ENCODE data around the gene BLOC1S2.
"Not testable (repeated sequence)": the region's sequence is repeated elsewhere in the genome, so short reads cannot be mapped to it uniquely, and the experiment has no call there.

BLOC1S2 gene

DNA sequence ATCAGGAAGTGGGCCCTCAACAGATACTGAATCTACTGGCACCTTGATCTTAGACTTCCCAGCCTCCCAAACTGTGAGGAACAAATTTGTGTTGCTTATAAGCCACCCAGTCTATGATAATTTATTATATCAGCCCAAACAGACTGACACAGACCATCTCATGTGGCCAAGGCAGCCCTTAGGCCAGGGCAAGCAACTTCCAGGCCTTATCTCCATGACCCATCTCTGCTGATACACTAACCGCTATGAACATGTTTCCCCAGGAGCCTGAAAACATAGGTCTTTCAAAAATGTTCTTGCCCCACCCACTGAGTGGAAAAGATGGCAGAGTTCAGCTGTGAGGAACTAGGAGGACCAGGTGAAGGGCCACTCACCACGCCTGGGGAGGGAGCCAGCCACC, 3.2 kb upstream of the BLOC1S2 start:
- no peak for DNase-seq

DNA sequence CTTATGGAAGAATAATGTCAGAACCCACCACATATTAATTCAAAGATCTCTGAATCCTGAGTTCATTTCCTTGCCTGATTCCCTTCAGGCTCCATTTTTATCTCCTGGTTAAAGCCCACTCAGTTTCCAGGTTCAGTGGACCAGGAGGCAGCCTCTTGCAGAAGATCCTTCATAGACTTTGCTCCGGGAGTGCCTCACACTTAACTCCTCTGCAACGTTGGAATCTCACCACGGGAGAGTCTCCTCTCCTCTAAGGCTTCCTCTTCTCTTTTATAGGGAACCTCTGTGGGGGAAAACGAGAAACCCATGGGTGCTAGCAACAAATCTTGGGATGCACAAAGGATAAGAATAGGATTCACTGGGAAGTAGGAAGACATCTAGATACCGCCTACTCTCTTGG, 1.7 kb upstream of the BLOC1S2 start:
- DNase-seq = no peak

DNA sequence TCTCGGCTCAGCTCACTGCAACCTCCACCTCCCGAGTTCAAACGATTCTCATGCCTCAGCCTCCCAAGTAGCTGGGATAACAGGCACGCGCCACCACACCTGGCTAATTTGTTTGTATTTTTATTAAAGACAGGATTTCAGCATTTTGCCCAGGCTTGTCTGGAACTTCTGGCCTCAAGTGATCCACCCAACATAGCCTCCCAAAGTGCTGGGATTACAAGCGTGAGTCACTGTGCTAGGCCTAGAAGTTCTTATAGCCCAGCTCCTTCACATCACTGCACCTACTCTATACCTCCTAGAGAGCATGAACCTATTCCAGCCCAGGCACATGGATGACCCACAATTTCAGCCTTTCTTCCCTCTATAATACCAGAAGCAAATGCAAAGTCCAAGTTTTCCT, 1.3 kb upstream of the BLOC1S2 start:
- DNase-seq = no peak

DNA sequence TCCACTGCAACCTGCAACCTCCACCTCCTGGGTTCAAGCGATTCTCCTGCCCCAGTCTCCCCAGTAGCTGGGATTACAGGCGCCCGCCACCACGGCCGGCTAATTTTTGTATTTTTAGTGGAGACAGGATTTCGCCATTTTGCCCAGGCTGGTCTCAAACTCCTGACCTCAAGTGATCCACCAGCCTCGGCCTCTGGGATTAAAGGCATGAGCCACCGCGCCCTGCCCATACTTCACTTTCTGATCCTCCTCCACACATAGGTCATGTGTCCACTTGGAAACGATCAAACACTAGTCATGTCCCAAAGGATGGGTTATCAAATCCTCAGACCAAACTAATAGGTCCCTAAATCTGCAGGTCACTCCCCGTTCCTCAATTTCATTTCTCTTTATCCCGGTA, 1.2 kb downstream of the BLOC1S2 start:
- DNase-seq = not testable (repeated sequence)

DNA sequence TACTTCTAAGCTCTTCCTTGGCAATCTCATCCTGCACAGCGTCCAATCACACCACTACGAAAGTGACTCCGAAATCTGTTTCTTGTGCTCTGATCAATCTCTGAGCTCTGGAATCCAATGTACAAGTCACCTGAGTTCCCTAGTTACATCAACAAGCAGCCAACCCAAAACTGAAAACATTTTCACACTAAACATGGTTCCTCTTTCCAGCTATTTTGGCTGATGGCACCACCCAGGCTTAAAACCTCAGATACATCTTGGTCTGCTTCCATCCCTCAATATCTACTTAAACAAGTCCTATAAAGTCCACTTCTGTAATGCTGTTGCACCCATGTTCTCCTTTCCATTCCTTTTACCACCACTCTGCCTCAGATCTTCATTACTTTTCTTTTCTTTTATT, 3.6 kb downstream of the BLOC1S2 start:
- DNase-seq = no peak

DNA sequence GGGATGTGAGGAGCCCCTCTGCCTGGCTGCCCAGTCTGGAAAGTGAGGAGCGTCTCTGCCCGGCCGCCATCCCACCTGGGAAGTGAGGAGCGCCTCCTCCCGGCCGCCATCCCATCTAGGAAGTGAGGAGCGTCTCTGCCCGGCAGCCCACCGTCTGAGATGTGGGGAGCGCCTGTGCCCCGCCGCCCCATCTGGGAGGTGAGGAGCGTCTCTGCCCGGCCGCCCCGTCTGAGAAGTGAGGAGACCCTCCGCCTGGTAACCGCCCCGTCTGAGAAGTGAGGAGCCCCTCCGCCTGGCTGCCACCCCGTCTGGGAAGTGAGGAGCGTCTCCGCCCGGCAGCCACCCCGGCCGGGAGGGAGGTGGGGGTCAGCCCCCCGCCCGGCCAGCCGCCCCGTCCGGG, 9.5 kb downstream of the BLOC1S2 start:
- DNase-seq = not testable (repeated sequence)

DNA sequence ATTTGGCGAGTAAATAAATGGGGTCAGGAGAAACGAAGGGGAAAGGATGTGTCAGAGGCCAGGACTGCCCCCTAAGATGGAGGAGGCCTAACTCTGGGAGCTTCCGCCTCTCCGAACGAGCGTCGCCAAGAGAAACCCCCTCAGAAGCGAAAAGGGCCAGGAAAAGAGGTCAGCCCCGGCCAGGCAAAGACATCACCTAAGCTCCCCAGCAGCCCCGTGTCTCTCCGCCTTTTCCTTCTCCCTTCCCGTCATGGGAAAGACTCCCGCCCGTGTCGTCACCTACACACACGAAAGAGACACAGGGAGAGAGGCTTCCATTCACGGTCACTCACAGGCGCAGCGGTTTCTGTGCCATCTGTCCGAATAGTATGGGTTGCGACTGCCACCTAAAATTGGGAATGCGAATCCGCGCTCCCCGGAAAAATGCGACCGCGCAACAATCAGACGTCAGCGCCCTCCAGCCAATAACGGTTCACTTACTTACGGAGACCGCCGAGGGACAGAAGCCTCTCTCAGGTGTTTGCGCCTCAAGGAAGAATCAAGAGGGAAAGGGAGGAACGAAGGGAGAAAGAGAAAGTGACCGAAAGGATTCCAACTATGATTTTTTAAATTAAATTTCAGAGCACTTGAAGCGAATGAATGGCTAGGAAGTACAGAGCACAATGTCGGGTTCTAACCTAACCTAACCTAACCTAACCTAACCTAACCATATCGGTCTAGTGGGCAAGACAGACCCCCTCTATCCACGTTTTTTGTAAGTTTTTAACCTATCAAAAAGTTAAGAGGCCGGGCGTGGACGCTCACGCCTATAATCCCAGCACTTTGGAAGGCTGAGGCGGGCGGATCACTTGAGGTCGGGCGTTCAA, 19.0 kb downstream of the BLOC1S2 start, which contains the start of gene CWF19L1:
TSS of gene CWF19L1 (minus strand) at position 400 of the 866 bp plus-strand sequence. CDS start at position 355, 45 bp downstream.
- DNase-seq = peak; percentile 46

DNA sequence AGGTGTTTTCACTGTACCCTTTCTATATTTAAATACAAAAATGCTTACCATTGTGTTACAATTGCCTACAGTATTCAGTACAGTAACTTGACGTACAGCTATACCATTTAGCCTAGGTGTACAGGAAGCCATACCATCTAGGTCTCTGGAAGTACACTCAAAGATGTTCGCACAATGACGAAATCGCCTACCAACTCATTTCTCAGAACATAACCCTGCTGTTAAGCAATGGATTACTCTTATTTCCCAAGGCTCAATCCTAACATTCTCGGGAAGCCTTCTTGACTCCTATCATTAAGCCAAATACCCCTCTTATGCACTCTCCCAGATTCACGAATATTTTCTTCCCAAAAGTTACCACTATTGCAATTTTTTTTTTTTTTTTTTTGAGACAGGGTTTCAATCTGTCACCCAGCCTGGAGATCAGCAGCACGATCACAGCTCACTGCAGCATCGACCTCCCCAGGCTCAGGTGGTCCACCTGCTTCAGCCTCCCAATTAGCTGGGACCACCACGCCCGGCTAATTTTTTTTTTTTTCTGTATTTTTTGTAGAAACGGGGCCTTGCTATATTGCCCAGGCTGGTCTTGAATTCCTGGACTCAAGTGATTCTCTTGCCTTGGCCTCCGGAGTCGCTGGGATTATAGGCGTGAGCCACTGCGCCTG, 20.5 kb downstream of the BLOC1S2 start:
- no peak for DNase-seq

DNA sequence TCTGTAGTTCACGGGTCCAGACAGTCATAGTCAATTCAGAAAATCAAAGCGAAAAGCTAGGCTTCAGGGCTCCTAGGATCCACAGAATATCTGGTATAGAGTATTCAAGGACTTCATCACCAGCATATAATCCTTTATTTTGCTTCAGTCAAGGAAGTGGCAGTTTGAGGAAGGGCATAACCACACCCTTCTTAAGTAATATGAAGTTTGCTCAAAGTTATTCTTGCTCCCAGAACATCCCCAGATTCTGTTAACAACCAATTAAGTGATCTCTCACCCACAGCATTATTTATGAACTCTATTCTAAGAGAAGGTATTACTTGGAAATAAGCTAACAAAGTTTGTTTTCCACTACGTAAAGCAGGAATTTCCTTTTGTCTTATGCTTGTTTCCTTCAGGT, 32.3 kb downstream of the BLOC1S2 start:
- no peak for DNase-seq

DNA sequence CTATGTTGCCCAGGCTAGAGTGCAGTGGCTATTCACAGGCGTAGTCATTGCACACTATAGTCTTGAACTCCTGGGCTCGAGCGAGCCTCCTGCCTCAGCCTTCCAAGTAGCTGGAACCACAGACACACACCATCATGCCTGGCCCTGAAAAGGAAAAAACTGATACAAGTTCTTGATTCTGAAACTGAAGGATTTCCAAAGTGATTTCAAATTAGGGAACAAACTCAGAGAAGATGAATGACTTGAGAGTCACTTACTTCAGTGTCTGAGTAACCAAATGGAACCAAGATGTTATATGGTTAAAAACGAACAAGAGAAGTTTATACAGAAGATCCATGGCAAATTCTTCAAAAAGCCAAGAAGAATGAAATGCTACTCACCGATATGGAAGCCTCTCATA, 33.4 kb downstream of the BLOC1S2 start:
- DNase-seq = no peak

DNA sequence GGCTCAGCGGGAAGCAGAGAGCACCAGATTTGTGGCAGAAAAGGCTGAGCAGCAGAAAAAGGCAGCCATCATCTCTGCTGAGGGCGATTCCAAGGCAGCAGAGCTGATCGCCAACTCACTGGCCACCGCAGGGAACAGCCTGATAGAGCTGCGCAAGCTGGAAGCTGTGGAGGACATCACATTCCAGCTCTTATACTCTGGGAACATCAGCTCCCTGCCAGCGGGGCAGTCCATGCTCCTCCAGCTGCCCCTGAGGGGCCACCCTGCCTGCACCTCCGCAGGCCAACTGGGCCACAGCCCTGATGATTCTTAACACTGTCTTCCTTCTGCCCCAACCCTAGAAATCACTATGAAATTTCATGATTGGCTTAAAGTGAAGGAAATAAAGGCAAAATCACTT, 37.7 kb downstream of the BLOC1S2 start:
- DNase-seq = no peak

DNA sequence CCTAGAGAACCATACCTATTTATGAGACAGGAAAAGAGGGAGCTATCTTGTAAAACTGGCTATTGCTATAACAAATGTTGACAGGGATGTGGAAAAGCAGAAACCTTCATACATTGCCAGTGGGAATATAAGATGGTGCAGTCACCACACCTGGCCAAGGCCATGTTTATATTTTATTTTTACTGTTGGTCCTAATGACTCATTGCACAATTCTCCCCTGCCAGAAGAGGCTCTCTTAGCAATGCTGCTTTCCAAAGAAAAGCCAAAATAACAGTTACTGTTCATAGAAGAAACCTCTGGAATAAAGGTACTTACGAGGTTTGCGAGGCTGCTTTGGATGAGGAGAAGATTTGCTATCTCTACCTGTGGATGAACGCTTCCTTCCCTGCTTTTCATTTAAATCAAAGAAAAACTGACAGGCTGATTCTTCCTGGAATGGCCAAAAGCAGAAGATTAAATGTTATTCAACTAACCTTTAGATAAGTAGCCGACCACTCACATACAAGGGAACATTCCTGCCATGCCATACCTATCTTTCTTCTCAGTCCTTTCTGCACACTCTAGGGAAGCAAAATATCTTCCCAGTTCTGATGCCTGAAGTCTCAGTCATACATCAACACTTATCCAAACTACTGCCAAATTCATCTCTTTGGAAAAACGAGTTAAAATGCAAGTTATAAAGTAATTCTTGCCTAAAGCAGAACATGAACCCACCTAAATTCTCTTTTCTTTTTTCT, 40.8 kb downstream of the BLOC1S2 start:
- no peak for DNase-seq

DNA sequence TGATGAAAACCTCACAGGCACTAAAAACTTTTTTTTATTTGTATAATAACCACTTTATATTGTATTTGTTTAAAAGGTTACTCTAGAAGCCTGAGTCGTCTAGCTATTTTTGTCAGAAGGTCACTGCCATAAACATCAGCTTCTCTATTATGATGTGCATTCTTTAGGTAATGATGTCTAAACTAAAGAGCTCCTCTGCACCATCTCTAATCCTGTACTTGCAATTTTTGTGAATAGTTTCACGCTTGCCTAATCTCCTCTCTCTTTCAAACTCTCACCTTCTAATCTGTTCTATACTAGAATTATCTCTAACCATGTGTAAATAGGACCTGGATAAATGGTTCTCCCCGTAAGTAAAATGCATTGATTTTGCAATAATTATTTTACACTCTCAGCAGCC, 46.6 kb downstream of the BLOC1S2 start:
- DNase-seq = no peak

DNA sequence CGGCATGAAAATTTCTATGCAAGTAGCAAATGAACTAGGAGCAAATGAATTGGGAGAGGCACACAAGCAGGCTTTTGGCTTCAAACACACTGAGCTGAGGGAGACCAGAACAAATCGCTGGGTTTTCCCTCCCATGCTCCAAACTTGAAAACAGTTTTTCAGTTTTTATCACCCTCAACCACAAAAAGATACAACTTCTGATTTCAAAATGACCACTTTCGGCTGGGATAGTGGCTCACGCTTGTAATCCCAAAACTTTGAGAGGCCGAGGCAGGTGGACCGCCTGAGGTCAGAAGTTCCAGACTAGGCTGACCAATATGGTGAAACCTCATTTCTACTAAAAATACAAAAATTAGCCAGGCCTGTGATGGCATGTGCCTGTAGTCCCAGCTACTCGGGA, 48.1 kb downstream of the BLOC1S2 start:
- no peak for DNase-seq

DNA sequence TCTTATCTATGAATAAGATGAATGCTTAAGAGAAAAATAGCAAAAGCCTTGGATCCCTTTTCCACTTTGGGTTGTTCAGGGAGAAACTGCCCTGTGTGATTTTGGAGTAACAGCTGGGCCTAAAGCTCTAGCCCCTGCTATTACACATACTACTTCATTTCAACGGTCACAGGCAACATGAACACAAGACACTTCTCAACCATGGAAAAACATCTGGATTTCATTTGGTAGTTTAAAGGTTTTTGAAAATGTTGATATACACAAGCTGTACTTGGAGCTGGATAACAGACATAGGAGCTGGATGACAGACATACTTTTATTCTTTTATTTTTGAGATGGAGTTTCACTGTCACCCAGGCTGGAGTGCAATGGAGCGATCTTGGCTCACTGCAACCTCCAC, 54.4 kb downstream of the BLOC1S2 start:
- no peak for DNase-seq

DNA sequence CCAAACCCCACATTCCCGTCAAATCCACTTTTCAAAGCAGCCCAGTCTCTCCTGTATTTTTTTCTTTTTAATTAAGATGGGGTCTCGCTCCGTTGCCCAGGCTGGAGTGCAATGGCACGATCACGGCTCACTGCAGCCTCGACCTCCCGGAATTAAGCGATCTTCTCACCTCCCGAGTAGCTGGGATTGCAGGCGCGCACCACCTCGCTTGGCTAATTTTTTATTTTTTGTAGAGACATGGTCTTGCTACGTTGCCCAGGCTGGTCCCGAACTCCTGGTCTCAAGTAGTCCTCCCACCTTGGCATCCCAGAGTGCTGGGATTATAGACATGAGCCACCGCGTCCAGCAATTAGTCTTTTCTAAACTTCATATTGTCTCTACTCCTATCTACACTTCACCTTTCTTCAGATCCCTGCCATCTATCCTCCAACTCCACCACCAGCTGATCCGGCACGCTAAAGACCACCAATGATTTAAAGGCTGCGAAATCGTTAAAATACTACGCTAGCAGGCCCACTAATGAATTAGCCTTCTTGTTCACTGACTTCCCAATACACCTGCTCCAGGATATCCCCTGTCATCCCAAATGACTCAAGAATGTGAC, 56.6 kb downstream of the BLOC1S2 start:
- no peak for DNase-seq

DNA sequence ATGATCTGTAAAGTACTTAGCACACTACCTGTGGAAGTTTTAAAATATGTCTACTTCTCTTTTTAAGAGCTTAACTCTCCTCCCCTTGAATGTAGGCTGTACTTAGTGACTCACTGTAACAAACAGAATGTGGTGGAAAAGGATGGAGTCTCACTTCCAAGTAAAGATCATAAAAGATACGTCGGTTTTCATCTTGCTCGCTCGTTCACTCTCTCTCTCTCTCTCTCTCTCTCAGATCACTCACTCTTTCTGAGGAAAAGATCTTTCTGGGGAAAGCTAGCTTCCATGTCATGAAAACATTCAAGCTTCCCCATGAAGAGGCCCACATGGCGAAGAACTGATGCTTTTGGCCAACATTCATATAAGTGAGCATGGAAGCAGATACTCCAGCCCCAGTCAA, 62.6 kb downstream of the BLOC1S2 start:
- DNase-seq = no peak

Measured in COR-L47 (cell line).